Neural cell (in vitro differentiated cells): Measurements from ENCODE around the gene SLC29A1.

ENCODE experiments used
- CTCF ChIP-seq: fragments of 450-650 bp; IDR thresholded peaks from 2 replicates; pipeline ENCODE4 v1.5.1; 2014; ENCODE audit warnings: antibody characterized with exemption, mild to moderate bottlenecking, moderate library complexity; ENCODE audit not compliant: poor library complexity, severe bottlenecking
- EP300 ChIP-seq: fragments of 450-650 bp; conservative IDR thresholded peaks from 2 replicates; pipeline ENCODE4 v1.6.1; 2014; ENCODE audit warnings: antibody characterized with exemption, mild to moderate bottlenecking, moderate library complexity; ENCODE audit not compliant: poor library complexity, severe bottlenecking
- EZH2 ChIP-seq: fragments of 200-600, 300-800 bp; shearing (Covaris generic), sonication (generic); IDR thresholded peaks from 2 replicates; pipeline ENCODE4 v1.6.1; 2014; ENCODE audit warnings: antibody characterized with exemption, low read length, borderline replicate concordance, mild to moderate bottlenecking; ENCODE audit not compliant: insufficient read depth, poor library complexity, severe bottlenecking
- MXI1 ChIP-seq: fragments of 450-650 bp; conservative IDR thresholded peaks from 2 replicates; pipeline ENCODE4 v1.6.1; 2014; ENCODE audit warnings: antibody characterized with exemption, mild to moderate bottlenecking; ENCODE audit not compliant: poor library complexity, severe bottlenecking
- POLR2AphosphoS5 ChIP-seq: IDR thresholded peaks from 2 replicates; pipeline ENCODE4 v1.6.1; 2012
- RAD21 ChIP-seq: fragments of 450-650 bp; conservative IDR thresholded peaks from 2 replicates; pipeline ENCODE4 v1.6.1; 2014; ENCODE audit warnings: antibody characterized with exemption, mild to moderate bottlenecking, moderate library complexity
- REST ChIP-seq: IDR thresholded peaks from 2 replicates; pipeline ENCODE4 v1.6.1; 2012; ENCODE audit warnings: borderline replicate concordance

- no peak for TF ChIP-seq MXI1
- TF ChIP-seq CTCF, result no peak
- no peak for TF ChIP-seq EZH2
- TF ChIP-seq EP300, result no peak
- no peak for TF ChIP-seq REST
- no peak for TF ChIP-seq RAD21
- TF ChIP-seq POLR2AphosphoS5, result no peak
These were observed 4.2 kb upstream of the SLC29A1 start for GRCh38 chr6:44219053-44219814.
